GM12874 (cell line): ENCODE measurements around the gene EP400.

Experiments used
- CTCF ChIP-seq: IDR thresholded peaks from 2 replicates; pipeline ENCODE4 v1.5.1; 2011; ENCODE audit warnings: low read depth, mild to moderate bottlenecking, control low read depth, low read length, moderate library complexity; ENCODE audit not compliant: insufficient read depth

EP400 gene

GRCh38 chr12:131959116-131959515, 9.4 kb downstream of the EP400 start:
- TF ChIP-seq CTCF: no peak

- TF ChIP-seq CTCF: no peak
These were observed 10.2 kb downstream of the EP400 start for GRCh38 chr12:131959641-131960589.

- no peak for TF ChIP-seq CTCF
These were observed 12.3 kb downstream of the EP400 start for GRCh38 chr12:131962069-131962468.

- no peak for TF ChIP-seq CTCF
These were observed 13.6 kb downstream of the EP400 start for GRCh38 chr12:131963381-131963780.

GRCh38 chr12:131965073-131965472, 15.3 kb downstream of the EP400 start:
- TF ChIP-seq CTCF: no peak

- no peak for TF ChIP-seq CTCF
These were observed 21.5 kb downstream of the EP400 start for GRCh38 chr12:131971226-131971625.

GRCh38 chr12:131975228-131975627, 25.5 kb downstream of the EP400 start:
- TF ChIP-seq CTCF: no peak
